Activated CD8-positive, alpha-beta memory T cell treated with anti-CD3 and anti-CD28 coated beads, Interleukin-2, amount 50 U/mL, for 24 hours (primary cell): ENCODE data around the gene RRAD.

Experiments used
- DNase-seq: peaks from one replicate; pipeline ENCODE4 v3.0.0-alpha.2; 2020; ENCODE audit errors: extremely low read depth

Gene RRAD

GRCh38 chr16:66917741-66918140 lies 7.6 kb downstream of the RRAD start:
- no peak for DNase-seq

- no peak for DNase-seq
Measured at GRCh38 chr16:66916518-66916917, 8.8 kb downstream of the RRAD start.

GRCh38 chr16:66915041-66915440 lies 10.3 kb downstream of the RRAD start:
- no peak for DNase-seq

- DNase-seq: no peak
Measured at GRCh38 chr16:66914541-66914940, 10.8 kb downstream of the RRAD start.

- DNase-seq: no peak
Measured at GRCh38 chr16:66913711-66914110, 11.6 kb downstream of the RRAD start.

GRCh38 chr16:66913081-66913480 lies 12.3 kb downstream of the RRAD start:
- no peak for DNase-seq

- no peak for DNase-seq
Measured at GRCh38 chr16:66911801-66912200, 13.5 kb downstream of the RRAD start.

GRCh38 chr16:66911112-66911511 lies 14.2 kb downstream of the RRAD start:
- DNase-seq: no peak

GRCh38 chr16:66910175-66910940 lies 15.0 kb downstream of the RRAD start:
- DNase-seq: no peak

- no peak for DNase-seq
Measured at GRCh38 chr16:66908762-66909559, 16.4 kb downstream of the RRAD start.

- DNase-seq: no peak
Measured at GRCh38 chr16:66908116-66908515, 17.2 kb downstream of the RRAD start.

GRCh38 chr16:66906916-66907836 lies 18.2 kb downstream of the RRAD start:
- no peak for DNase-seq

GRCh38 chr16:66905633-66906539 lies 19.4 kb downstream of the RRAD start:
- DNase-seq: no peak

- no peak for DNase-seq
Measured at GRCh38 chr16:66904846-66905632, 20.3 kb downstream of the RRAD start.

- DNase-seq: no peak
Measured at GRCh38 chr16:66904428-66904845, 20.9 kb downstream of the RRAD start.

GRCh38 chr16:66903544-66904427 lies 21.5 kb downstream of the RRAD start:
- no peak for DNase-seq

- DNase-seq: no peak
Measured at GRCh38 chr16:66902648-66903543, 22.4 kb downstream of the RRAD start.

GRCh38 chr16:66901626-66902025 lies 23.7 kb downstream of the RRAD start:
- DNase-seq: no peak
